Measurements from ENCODE around the gene GAGE12G.
"Not testable (repeated sequence)": the region's sequence is repeated elsewhere in the genome, so short reads cannot be mapped to it uniquely, and the experiment has no call there.

GAGE12G gene

GRCh38 chrX:49570100-49570499 is at the start of gene GAGE12G:
Gene GAGE12G, plus strand, starts transcription at chrX:49570400. Its CDS starts 1,155 bp downstream, at chrX:49571555.
- not testable (repeated sequence) for DNase-seq (ENCODE audit: low read depth)

DNA sequence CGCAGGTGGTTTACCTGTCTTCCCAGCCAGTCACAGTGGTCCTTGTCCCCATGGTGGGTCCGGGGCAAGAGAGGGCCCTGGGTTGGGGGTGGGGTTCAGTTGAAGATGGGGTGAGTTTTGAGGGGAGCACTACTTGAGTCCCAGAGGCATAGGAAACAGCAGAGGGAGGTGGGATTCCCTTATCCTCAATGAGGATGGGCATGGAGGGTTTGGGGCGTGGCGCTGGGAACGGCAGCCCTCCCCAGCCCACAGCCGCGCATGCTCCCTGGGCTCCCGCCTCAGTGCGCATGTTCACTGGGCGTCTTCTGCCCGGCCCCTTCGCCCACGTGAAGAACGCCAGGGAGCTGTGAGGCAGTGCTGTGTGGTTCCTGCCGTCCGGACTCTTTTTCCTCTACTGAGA is 38.3 kb upstream of the GAGE12G start, which contains the start of gene GAGE12C:
Gene GAGE12C, plus strand, starts transcription at position 301 of the 400 bp plus-strand sequence. CDS start 1,155 bp downstream, outside the sequence.
- not testable (repeated sequence) for DNase-seq (ENCODE audit: low read depth)

DNA sequence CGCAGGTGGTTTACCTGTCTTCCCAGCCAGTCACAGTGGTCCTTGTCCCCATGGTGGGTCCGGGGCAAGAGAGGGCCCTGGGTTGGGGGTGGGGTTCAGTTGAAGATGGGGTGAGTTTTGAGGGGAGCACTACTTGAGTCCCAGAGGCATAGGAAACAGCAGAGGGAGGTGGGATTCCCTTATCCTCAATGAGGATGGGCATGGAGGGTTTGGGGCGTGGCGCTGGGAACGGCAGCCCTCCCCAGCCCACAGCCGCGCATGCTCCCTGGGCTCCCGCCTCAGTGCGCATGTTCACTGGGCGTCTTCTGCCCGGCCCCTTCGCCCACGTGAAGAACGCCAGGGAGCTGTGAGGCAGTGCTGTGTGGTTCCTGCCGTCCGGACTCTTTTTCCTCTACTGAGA is 28.8 kb upstream of the GAGE12G start, which contains the start of gene GAGE12D:
Gene GAGE12D, plus strand, starts transcription at position 301 of the 400 bp plus-strand sequence. CDS start 1,155 bp downstream, outside the sequence.
- not testable (repeated sequence) for DNase-seq (ENCODE audit: low read depth)

GRCh38 chrX:49550989-49551388 is 19.2 kb upstream of the GAGE12G start, which contains the start of gene GAGE12E:
Gene GAGE12E, plus strand, starts transcription at chrX:49551289. Its CDS starts 1,155 bp downstream, at chrX:49552444.
- DNase-seq (ENCODE audit: low read depth) = not testable (repeated sequence)

- not testable (repeated sequence) for DNase-seq (ENCODE audit: low read depth)
Measured at GRCh38 chrX:49560542-49560941, 9.7 kb upstream of the GAGE12G start, which contains the start of gene GAGE12F. Gene GAGE12F, plus strand, starts transcription at chrX:49560842. Its CDS starts 1,155 bp downstream, at chrX:49561997.

DNA sequence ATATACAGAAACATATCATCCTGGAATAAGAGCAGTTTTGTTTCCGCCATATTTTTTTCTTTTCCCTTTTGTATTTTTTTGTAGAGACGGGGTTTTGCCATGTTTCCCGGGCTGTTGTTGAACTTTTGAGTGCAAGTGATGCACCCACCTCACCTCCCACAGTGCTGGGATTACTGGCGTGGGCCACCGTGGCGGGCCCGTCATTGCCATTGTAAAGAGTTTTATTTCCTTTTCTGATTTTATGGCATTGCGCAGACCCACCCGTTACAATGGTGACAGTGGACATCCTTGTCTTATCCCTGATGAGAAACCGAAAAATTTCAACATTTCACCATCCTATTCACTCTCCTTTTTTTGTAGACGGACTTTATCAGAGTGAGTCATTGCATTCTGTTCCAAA is 1.5 kb upstream of the GAGE12G start:
- not testable (repeated sequence) for DNase-seq (ENCODE audit: low read depth)

GRCh38 chrX:49569152-49569551 is 1.0 kb upstream of the GAGE12G start:
- DNase-seq (ENCODE audit: low read depth) = not testable (repeated sequence)

GRCh38 chrX:49579649-49580048 is 9.4 kb downstream of the GAGE12G start, which contains the start of gene GAGE12H:
Gene GAGE12H, plus strand, starts transcription at chrX:49579949. Its CDS starts 1,155 bp downstream, at chrX:49581104.
- not testable (repeated sequence) for DNase-seq (ENCODE audit: low read depth)

DNA sequence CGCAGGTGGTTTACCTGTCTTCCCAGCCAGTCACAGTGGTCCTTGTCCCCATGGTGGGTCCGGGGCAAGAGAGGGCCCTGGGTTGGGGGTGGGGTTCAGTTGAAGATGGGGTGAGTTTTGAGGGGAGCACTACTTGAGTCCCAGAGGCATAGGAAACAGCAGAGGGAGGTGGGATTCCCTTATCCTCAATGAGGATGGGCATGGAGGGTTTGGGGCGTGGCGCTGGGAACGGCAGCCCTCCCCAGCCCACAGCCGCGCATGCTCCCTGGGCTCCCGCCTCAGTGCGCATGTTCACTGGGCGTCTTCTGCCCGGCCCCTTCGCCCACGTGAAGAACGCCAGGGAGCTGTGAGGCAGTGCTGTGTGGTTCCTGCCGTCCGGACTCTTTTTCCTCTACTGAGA is 19.0 kb downstream of the GAGE12G start, which contains the start of gene GAGE2A:
Gene GAGE2A, plus strand, starts transcription at position 301 of the 400 bp plus-strand sequence. CDS start 1,155 bp downstream, outside the sequence.
- not testable (repeated sequence) for DNase-seq (ENCODE audit: low read depth)

- not testable (repeated sequence) for DNase-seq (ENCODE audit: low read depth)
Measured at GRCh38 chrX:49589769-49590478, 19.7 kb downstream of the GAGE12G start.

DNA sequence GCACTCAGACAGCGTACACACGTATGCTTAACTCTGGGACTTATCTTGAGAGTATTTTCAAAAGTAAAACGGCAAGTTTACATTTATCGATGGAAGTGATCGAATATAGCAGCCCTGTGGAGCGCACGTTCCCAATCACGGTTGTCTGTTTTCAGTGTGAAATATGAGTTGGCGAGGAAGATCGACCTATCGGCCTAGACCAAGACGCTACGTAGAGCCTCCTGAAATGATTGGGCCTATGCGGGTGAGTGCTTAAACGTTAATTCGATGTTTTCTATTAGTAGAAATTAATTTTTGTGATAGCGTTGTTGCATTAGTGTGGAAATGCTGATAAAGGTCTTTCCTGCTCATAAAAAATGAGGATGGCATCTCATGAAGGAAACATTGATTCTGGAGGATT is 20.3 kb downstream of the GAGE12G start:
- not testable (repeated sequence) for DNase-seq (ENCODE audit: low read depth)

GRCh38 chrX:49598720-49599119 is 28.5 kb downstream of the GAGE12G start, which contains the start of gene GAGE1:
Gene GAGE1, plus strand, starts transcription at chrX:49599020. Its CDS starts 1,155 bp downstream, at chrX:49600175.
- DNase-seq (ENCODE audit: low read depth) = not testable (repeated sequence)

DNA sequence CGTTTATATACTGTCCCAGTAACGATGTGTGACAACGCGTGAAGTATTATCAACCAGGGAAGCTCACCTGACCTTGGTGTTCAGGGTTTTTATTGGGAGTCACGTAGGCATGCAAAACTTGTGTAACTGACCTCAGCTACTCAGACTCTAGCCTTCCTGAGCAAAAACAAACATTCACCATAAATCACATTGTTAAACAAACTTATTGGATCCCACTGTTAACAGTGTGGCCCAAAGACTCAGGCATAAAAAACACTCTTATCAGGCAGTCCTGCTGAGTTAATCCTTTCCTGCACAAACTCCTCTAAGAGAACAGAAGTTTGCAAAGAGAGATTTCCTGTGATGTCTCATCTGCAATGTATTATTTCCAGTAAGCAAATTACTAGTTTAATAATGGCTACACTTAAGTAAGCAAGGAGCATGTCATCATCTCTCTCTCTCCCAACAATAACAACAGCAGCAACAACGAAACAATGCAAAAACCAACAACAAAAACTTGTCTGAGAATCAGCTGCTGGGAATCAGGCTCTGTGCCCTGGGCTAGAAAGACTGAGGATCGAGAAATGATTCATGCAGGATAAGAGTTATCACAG is 40.6 kb downstream of the GAGE12G start:
- no peak for DNase-seq (ENCODE audit: low read depth)

DNA sequence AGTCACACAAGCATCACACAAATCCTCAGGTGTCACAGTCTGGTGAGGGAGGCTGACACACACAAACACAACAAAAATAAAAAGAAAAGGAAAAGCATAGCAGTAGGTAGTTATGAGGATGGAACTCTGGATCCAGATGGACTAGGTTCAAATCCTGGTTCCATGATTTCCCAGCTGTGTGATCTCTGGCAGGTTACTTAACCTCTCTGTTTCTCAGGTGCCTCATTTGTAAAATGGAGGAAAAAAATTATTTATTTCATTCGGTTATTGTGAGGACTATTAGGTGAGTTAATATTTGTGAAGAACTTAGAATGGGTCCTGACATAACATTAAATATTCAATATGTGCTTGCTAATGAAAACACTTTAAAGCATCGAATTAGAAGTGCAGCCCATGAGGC is 48.4 kb downstream of the GAGE12G start:
- no peak for DNase-seq (ENCODE audit: low read depth)
